ENCODE data around the gene LSP1. TPM values are rescaled to one million over a fixed set of nuclear protein-coding genes. Genes with fewer than 3 reads are reported as not detected.

Gene LSP1
- total RNA-seq, 1 experiment from 2014 or later = 0.90 TPM

GRCh38 chr11:1929621-1930461 is 77.0 kb downstream of the LSP1 start:
- ChIA-PET CTCF (no interaction called here), POLR2A (no interaction called here)
- Histone ChIP-seq H3K27ac (ENCODE audit: low read length) (no peak overlapping the region), H3K27me3 (ENCODE audit: control insufficient read depth, insufficient read depth, low read length) (no peaks in the 10 kb centered on the region), H3K4me1 (ENCODE audit: control insufficient read depth, insufficient read depth, low read length) (peaks cover 17% of the 10 kb centered on the region), H3K4me3 (ENCODE audit: low read depth in 2 of 2, low read length in 2 of 2) (no peak overlapping the region), H3K9me3 (ENCODE audit: control insufficient read depth, insufficient read depth, low read depth, low read length) (no peaks in the 10 kb centered on the region), H3K36me3 (ENCODE audit: control insufficient read depth, insufficient read depth, low read length) (no peaks in the 10 kb centered on the region)
- BruUV-seq (replicated peaks) = no TSS peak
- no peak for DNase-seq (ENCODE audit: low read depth, low spot score)
- in situ Hi-C loops (cut with HindIII; ENCODE audit: low pct_unique_long_range_greater_than_20kb, low sequenced_read_pairs) (no loop called here), intact Hi-C loops (cut with micrococcal nuclease; ENCODE audit: unreplicated experiment) (no loop called here)
- TF ChIP-seq TCF7L2 (IDR thresholded peaks at IDR 0.05; ENCODE audit: low read depth, low read length) = no peak
- TF ChIP-seq POLR2AphosphoS5 (IDR thresholded peaks at IDR 0.05; ENCODE audit: low read depth, low read length) = no peak
- TF ChIP-seq CTCF (IDR thresholded peaks at IDR 0.05) = no peak
- TF ChIP-seq SIN3A (IDR thresholded peaks at IDR 0.05; ENCODE audit: borderline replicate concordance, insufficient read depth, low read depth, low read length) = no peak
- no peak for TF ChIP-seq REST (IDR thresholded peaks at IDR 0.05; ENCODE audit: insufficient read depth in 1 of 2, low read depth in 2 of 2, low read length in 1 of 2)
- no peak for ATAC-seq

- TF ChIP-seq SIN3A (IDR thresholded peaks at IDR 0.05; ENCODE audit: borderline replicate concordance, insufficient read depth, low read depth, low read length) (no peak), POLR2AphosphoS5 (IDR thresholded peaks at IDR 0.05; ENCODE audit: low read depth, low read length) (no peak), REST (IDR thresholded peaks at IDR 0.05; ENCODE audit: insufficient read depth in 1 of 2, low read depth in 2 of 2, low read length in 1 of 2) (no peak), TCF7L2 (IDR thresholded peaks at IDR 0.05; ENCODE audit: low read depth, low read length) (no peak), CTCF (IDR thresholded peaks at IDR 0.05) (no peak)
- intact Hi-C loops (cut with micrococcal nuclease; ENCODE audit: unreplicated experiment) (no loop called here), in situ Hi-C loops (cut with HindIII; ENCODE audit: low pct_unique_long_range_greater_than_20kb, low sequenced_read_pairs) (no loop called here)
- no peak overlapping the region for H3K27ac ChIP-seq (ENCODE audit: low read length)
- H3K36me3 ChIP-seq (ENCODE audit: control insufficient read depth, insufficient read depth, low read length) = no peaks in the 10 kb centered on the region
- no peaks in the 10 kb centered on the region for H3K27me3 ChIP-seq (ENCODE audit: control insufficient read depth, insufficient read depth, low read length)
- POLR2A ChIA-PET = no interaction called here
- no peaks in the 10 kb centered on the region for H3K9me3 ChIP-seq (ENCODE audit: control insufficient read depth, insufficient read depth, low read depth, low read length)
- no peak overlapping the region for H3K4me3 ChIP-seq (ENCODE audit: low read depth in 2 of 2, low read length in 2 of 2)
- BruUV-seq (replicated peaks) = no TSS peak
- peaks cover 17% of the 10 kb centered on the region for H3K4me1 ChIP-seq (ENCODE audit: control insufficient read depth, insufficient read depth, low read length)
- ATAC-seq (no peak), DNase-seq (ENCODE audit: low read depth, low spot score) (no peak)
- CTCF ChIA-PET = no interaction called here
Measured at GRCh38 chr11:1930462-1930830, 77.6 kb downstream of the LSP1 start.

Data from Panc1 (cell line).